CD14-positive monocyte (primary cell): ENCODE data around the gene CIPC. TPM values are rescaled to one million over a fixed set of nuclear protein-coding genes. Genes with fewer than 3 reads are reported as not detected.

Experiments used
- DNase-seq, 3 donors: peaks; one replicate each; pipeline ENCODE4 v3.0.0-alpha.2; 2011 to 2022
- H2AFZ ChIP-seq: 2 replicates; pipeline ENCODE4 v1.6.0; 2012; ENCODE audit warnings: mild to moderate bottlenecking, low read depth, low read length, inconsistent platforms; ENCODE audit not compliant: insufficient read depth, poor library complexity, severe bottlenecking
- H3K27ac ChIP-seq, 2 donors: 1 replicate in 1 of 2; 2 replicates in 1 of 2; pipeline ENCODE4 v1.5.1; 2012 to 2013; ENCODE audit warnings: low read length in 2 of 2, control low read depth in 1 of 2, inconsistent platforms in 1 of 2, low read depth in 1 of 2, mild to moderate bottlenecking in 1 of 2
- H3K27me3 ChIP-seq, 2 donors: one replicate each; pipeline versions ENCODE4 v1.6.0 to v1.6.1; 2011 to 2013; ENCODE audit warnings: low read length in 2 of 2; ENCODE audit not compliant: control insufficient read depth in 2 of 2, insufficient read depth in 2 of 2
- H3K36me3 ChIP-seq, 2 donors: replicated peaks in 1 of 2; 1 replicate in 1 of 2; 2 replicates in 1 of 2; pipeline versions ENCODE4 v1.5.1 to v1.6.1; 2012 to 2013; ENCODE audit warnings: low read length in 2 of 2, control low read depth in 1 of 2, inconsistent platforms in 1 of 2, mild to moderate bottlenecking in 1 of 2; ENCODE audit not compliant: insufficient read depth in 2 of 2, control insufficient read depth in 1 of 2
- H3K4me1 ChIP-seq, 2 donors: 1 replicate in 1 of 2; 2 replicates in 1 of 2; pipeline versions ENCODE4 v1.5.1 to v1.6.1; 2012 to 2013; ENCODE audit warnings: low read length in 2 of 2, control low read depth in 1 of 2, inconsistent platforms in 1 of 2, mild to moderate bottlenecking in 1 of 2, moderate library complexity in 1 of 2; ENCODE audit not compliant: insufficient read depth in 2 of 2, control insufficient read depth in 1 of 2
- H3K4me2 ChIP-seq: replicated peaks from 2 replicates; pipeline ENCODE3; 2012; ENCODE audit warnings: low read length, moderate library complexity, mild to moderate bottlenecking; ENCODE audit not compliant: poor library complexity, severe bottlenecking; ENCODE audit errors: extremely low read depth
- H3K4me3 ChIP-seq, 3 experiments: fragments of 200-600 bp in 1 of 3; sonication (generic) in 1 of 3; replicated peaks in 1 of 3; 1 replicate in 2 of 3; 2 replicates in 1 of 3; pipeline ENCODE4 v1.5.1; 2011 to 2013; ENCODE audit warnings: low read length in 3 of 3, mild to moderate bottlenecking in 3 of 3, control low read depth in 2 of 3, low read depth in 2 of 3, inconsistent platforms in 1 of 3, moderate library complexity in 1 of 3
- H3K79me2 ChIP-seq: 2 replicates; pipeline ENCODE4 v1.6.0; 2012; ENCODE audit warnings: mild to moderate bottlenecking, control low read depth, inconsistent platforms, low read length, moderate library complexity; ENCODE audit not compliant: insufficient read depth
- H3K9ac ChIP-seq: 2 replicates; pipeline ENCODE4 v1.6.0; 2017; ENCODE audit warnings: low read length, mild to moderate bottlenecking; ENCODE audit not compliant: insufficient read depth, poor library complexity, severe bottlenecking
- H3K9me3 ChIP-seq, 2 donors: replicated peaks in 1 of 2; 1 replicate in 1 of 2; 2 replicates in 1 of 2; pipeline versions ENCODE4 v1.5.1 to v1.6.1; 2012 to 2013; ENCODE audit warnings: low read length in 2 of 2, control low read depth in 1 of 2; ENCODE audit not compliant: control insufficient read depth in 1 of 2, insufficient read depth in 1 of 2
- H4K20me1 ChIP-seq: 2 replicates; pipeline ENCODE4 v1.6.0; 2012; ENCODE audit warnings: mild to moderate bottlenecking, low read length, control low read depth, moderate library complexity; ENCODE audit not compliant: insufficient read depth
- H3K27ac Mint-ChIP-seq, 7 donors: one replicate each; pipeline ENCODE4 v1.8.0; 2020; ENCODE audit warnings: mild to moderate bottlenecking in 7 of 7, mixed read lengths in 7 of 7, moderate library complexity in 6 of 7, inconsistent platforms in 2 of 7
- H3K27me3 Mint-ChIP-seq, 3 donors: one replicate each; pipeline ENCODE4 v1.8.0; 2021 to 2022; ENCODE audit warnings: low read depth in 3 of 3, mild to moderate bottlenecking in 3 of 3, mixed read lengths in 3 of 3, moderate library complexity in 3 of 3, inconsistent platforms in 1 of 3
- H3K36me3 Mint-ChIP-seq, 2 donors: one replicate each; pipeline ENCODE4 v1.8.0; 2020; ENCODE audit warnings: mixed read lengths in 2 of 2, inconsistent platforms in 1 of 2, mild to moderate bottlenecking in 1 of 2
- H3K4me1 Mint-ChIP-seq: one replicate; pipeline ENCODE4 v1.8.0; 2020; ENCODE audit warnings: mild to moderate bottlenecking, mixed read lengths
- H3K4me3 Mint-ChIP-seq, 2 donors: one replicate each; pipeline ENCODE4 v1.8.0; 2020; ENCODE audit warnings: mild to moderate bottlenecking in 2 of 2, mixed read lengths in 2 of 2, moderate library complexity in 1 of 2
- H3K9me3 Mint-ChIP-seq, 7 donors: one replicate each; pipeline ENCODE4 v1.8.0; 2020 to 2022; ENCODE audit warnings: mixed read lengths in 7 of 7, mild to moderate bottlenecking in 6 of 7, moderate library complexity in 6 of 7, inconsistent platforms in 2 of 7
- CTCF ChIP-seq: fragments of 200-600 bp; IDR thresholded peaks from one replicate; pipeline ENCODE4 v1.8.0; 2022; ENCODE audit warnings: antibody characterized with exemption, mild to moderate bottlenecking
- WGBS: methylation state at CpG from one replicate; pipeline ENCODE4 v1.1.5; 2013; ENCODE audit warnings: missing lambda C conversion rate; ENCODE audit not compliant: insufficient coverage; 5-methylcytosine and 5-hydroxymethylcytosine counted together
- intact Hi-C, 2 donors: fragments of 100-400 bp; cut with micrococcal nuclease; formaldehyde crosslinking; loops; one replicate each; pipeline versions ENCODE4 v1.15.0 to v1.15.1; 2023
- polyA plus RNA-seq, 3 donors: library from polyadenylated mRNA; depleted of rRNA in 1 of 3; unstranded in 2 of 3; stranded (reverse) in 1 of 3; fragments of 300-500 nt in 2 of 3; fragments of >200 nt in 1 of 3; fragmentation: Illumina TruSeq in 2 of 3; gene quantifications; 1 replicate in 2 of 3; 2 replicates in 1 of 3; pipeline ENCODE4 v1.2.3, GENCODE V29; 2012 to 2021

Gene CIPC
- polyA plus RNA-seq, 3 donors: 4.4 to 11.2 (median 7.0) TPM

GRCh38 chr14:77139540-77140358, 41.7 kb downstream of the CIPC start:
- no peaks in the 10 kb centered on the region for H3K79me2 ChIP-seq
- peak; percentile 34 for TF ChIP-seq CTCF
- H4K20me1 ChIP-seq: no peaks in the 10 kb centered on the region
- no peak overlapping the region for H3K27ac ChIP-seq
- no peaks in the 10 kb centered on the region for H3K36me3 ChIP-seq
- peaks cover 48 to 71% of the 10 kb centered on the region in 2 donors for H3K27me3 ChIP-seq
- WGBS: 5% methylated on average over 34 of the region's 52 CpGs
- intact Hi-C loops: no loop called here
- Mint-ChIP-seq H3K27ac (peak overlapping the region in 1 of 7 donors; percentile 13), H3K4me3 (peak overlapping the region in 1 of 2 donors; percentile 78), H3K36me3 (peaks cover 0 to 1% of the 10 kb centered on the region in 2 donors), H3K27me3 (peaks cover 63 to 82% (median 72%) of the 10 kb centered on the region in 3 donors), H3K9me3 (peaks cover 0 to 11% (median 6%) of the 10 kb centered on the region in 7 donors), H3K4me1 (peaks cover 15% of the 10 kb centered on the region)
- no peak overlapping the region for H3K4me2 ChIP-seq
- H3K4me3 ChIP-seq: no peak overlapping the region
- peak in 1 of 3 donors; percentile 24 for DNase-seq
- H3K4me1 ChIP-seq: peaks cover 3 to 20% of the 10 kb centered on the region in 2 donors
- peaks cover 3 to 25% of the 10 kb centered on the region in 2 donors for H3K9me3 ChIP-seq
- no peak overlapping the region for H3K9ac ChIP-seq
- no peak overlapping the region for H2AFZ ChIP-seq

DNA sequence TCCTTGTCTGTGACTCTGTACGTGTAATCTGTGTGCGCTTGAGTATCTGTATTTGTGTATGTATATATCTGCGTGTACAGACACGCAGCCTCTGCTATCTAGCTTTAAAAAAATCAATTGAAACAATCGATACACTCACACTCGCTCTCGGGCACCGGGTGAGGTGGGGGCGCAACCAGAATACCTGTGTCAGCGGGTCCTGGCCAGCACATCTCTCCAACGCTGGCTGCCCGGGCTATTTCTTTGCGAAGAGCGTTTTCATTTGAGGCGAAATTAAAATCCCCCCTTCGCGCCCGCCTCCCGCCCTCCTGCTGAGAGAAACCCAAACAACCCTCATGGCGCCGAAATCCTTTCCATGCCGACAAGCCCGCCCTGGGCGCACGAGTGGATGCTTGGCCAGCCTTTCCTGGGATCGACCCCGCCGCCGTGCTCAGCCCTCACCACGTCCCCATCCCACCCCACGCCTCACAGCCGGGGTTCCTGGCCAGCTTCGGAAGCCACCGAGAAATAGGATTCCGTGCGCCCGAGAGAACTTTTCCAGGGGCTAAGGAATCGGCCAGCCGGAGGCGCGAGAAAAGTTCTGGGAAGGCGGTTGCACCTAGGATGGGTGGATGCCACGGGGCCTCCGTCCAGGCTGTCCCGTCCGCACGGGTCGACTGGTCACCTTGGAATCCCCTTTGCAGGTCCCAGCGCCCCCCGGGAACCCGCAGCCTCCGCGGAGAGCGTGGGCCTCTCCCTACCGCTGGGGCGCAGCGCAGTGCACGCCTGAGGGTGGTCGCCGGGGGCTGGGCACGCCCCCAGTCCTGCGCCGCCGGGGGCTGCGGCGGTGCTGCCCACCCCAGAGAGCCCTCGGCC, 42.5 kb downstream of the CIPC start:
- Histone ChIP-seq H2AFZ (no peak overlapping the region), H3K9me3 (peaks cover 3 to 25% of the 10 kb centered on the region in 2 donors), H3K9ac (no peak overlapping the region), H4K20me1 (no peaks in the 10 kb centered on the region), H3K4me1 (peaks cover 3 to 20% of the 10 kb centered on the region in 2 donors), H3K27me3 (peaks cover 57 to 79% of the 10 kb centered on the region in 2 donors), H3K79me2 (no peaks in the 10 kb centered on the region), H3K4me3 (no peak overlapping the region), H3K4me2 (peak overlapping the region; percentile 19), H3K36me3 (no peaks in the 10 kb centered on the region), H3K27ac (no peak overlapping the region)
- peaks cover 0 to 11% (median 6%) of the 10 kb centered on the region in 7 donors for H3K9me3 Mint-ChIP-seq
- H3K4me1 Mint-ChIP-seq: peaks cover 15% of the 10 kb centered on the region
- peaks cover 0 to 1% of the 10 kb centered on the region in 2 donors for H3K36me3 Mint-ChIP-seq
- intact Hi-C loops: no loop called here
- H3K27me3 Mint-ChIP-seq: peaks cover 59 to 82% (median 70%) of the 10 kb centered on the region in 3 donors
- no peak for DNase-seq
- peak overlapping the region in 1 of 7 donors; percentile 13 for H3K27ac Mint-ChIP-seq
- 2% methylated on average over 59 of the region's 67 CpGs for WGBS
- peak overlapping the region in 1 of 2 donors; percentile 78 for H3K4me3 Mint-ChIP-seq
- no peak for TF ChIP-seq CTCF
